GM18867 (cell line): ENCODE measurements around the gene MKLN1.

Experiments used
- ATAC-seq: cut with Tn5 transposase; IDR thresholded peaks from one replicate; pipeline ENCODE4 v1.9.1; 2021; ENCODE audit warnings: mild to moderate bottlenecking, moderate library complexity; ENCODE audit not compliant: unreplicated experiment

Gene MKLN1

GRCh38 chr7:131538813-131539179, 211.1 kb downstream of the MKLN1 start:
- ATAC-seq = no peak

- ATAC-seq = no peak
Observed at GRCh38 chr7:131540491-131541162, 213.0 kb downstream of the MKLN1 start.

GRCh38 chr7:131543298-131543697, 215.6 kb downstream of the MKLN1 start:
- ATAC-seq = no peak

- ATAC-seq = no peak
Observed at GRCh38 chr7:131544021-131544420, 216.3 kb downstream of the MKLN1 start.

GRCh38 chr7:131544449-131545301, 217.0 kb downstream of the MKLN1 start:
- ATAC-seq = no peak

- no peak for ATAC-seq
Observed at GRCh38 chr7:131546126-131546525, 218.4 kb downstream of the MKLN1 start.
